H1 (cell line): ENCODE data around the gene SETX. TPM values are rescaled to one million over a fixed set of nuclear protein-coding genes. Genes with fewer than 3 reads are reported as not detected.

Experiments used
- CTCF ChIA-PET: fragments of 300-600 bp; sonication (Branson Sonifier 250); formaldehyde crosslinking; loops from one replicate; lab custom pipeline; 2021; ENCODE audit not compliant: partially characterized antibody; lab: Charles Lee
- POLR2A ChIA-PET: fragments of 300-600 bp; sonication (Branson Sonifier 250); formaldehyde crosslinking; loops from one replicate; lab custom pipeline; 2021; ENCODE audit warnings: inconsistent platforms; ENCODE audit not compliant: partially characterized antibody; lab: Charles Lee
- DNase-seq, 2 experiments: peaks; one replicate each; pipeline versions ENCODE4 v3.0.0 to v3.0.0-alpha.2; 2010 to 2022; ENCODE audit warnings: low spot score in 2 of 2, low read depth in 1 of 2, mixed read lengths in 1 of 2
- FAIRE-seq: peaks from 2 replicates; lab custom pipeline; 2011; peaks lifted over from hg19 to GRCh38; lab: Jason Lieb, UNC
- H2AFZ ChIP-seq: 2 replicates; pipeline ENCODE4 v1.8.1; 2012; ENCODE audit warnings: low read length, inconsistent platforms
- H2AK5ac ChIP-seq: 2 replicates; pipeline ENCODE4 v1.6.1; 2013; ENCODE audit warnings: low read depth, low read length
- H2BK120ac ChIP-seq: replicated peaks from 2 replicates; pipeline ENCODE3; 2013; ENCODE audit warnings: low read depth, low read length, inconsistent platforms
- H2BK12ac ChIP-seq: 2 replicates; pipeline ENCODE4 v1.6.1; 2013; ENCODE audit warnings: low read depth, low read length
- H2BK15ac ChIP-seq: 2 replicates; pipeline ENCODE4 v1.6.1; 2013; ENCODE audit warnings: low read length
- H2BK20ac ChIP-seq: 2 replicates; pipeline ENCODE4 v1.6.1; 2013; ENCODE audit warnings: low read length
- H2BK5ac ChIP-seq: 2 replicates; pipeline ENCODE4 v1.6.1; 2013; ENCODE audit warnings: low read depth, low read length
- H3K14ac ChIP-seq: 2 replicates; pipeline ENCODE4 v1.6.1; 2013; ENCODE audit warnings: inconsistent platforms; ENCODE audit not compliant: insufficient read length
- H3K18ac ChIP-seq: 2 replicates; pipeline ENCODE4 v1.6.1; 2013; ENCODE audit warnings: low read length; ENCODE audit errors: extremely low read depth
- H3K23ac ChIP-seq: 2 replicates; pipeline ENCODE4 v1.6.1; 2013; ENCODE audit warnings: inconsistent platforms; ENCODE audit not compliant: insufficient read length
- H3K23me2 ChIP-seq: 2 replicates; pipeline ENCODE4 v1.6.1; 2013; ENCODE audit warnings: low read depth, low read length
- H3K27ac ChIP-seq: 2 replicates; pipeline ENCODE4 v1.6.1; 2011; ENCODE audit warnings: low read depth, low read length, inconsistent platforms
- H3K27me3 ChIP-seq, 4 experiments: replicated peaks in 1 of 4; 1 replicate in 1 of 4; 2 replicates in 3 of 4; pipeline versions ENCODE4 v1.6.1 to v1.8.1; 2011 to 2013; ENCODE audit warnings: low read length in 3 of 4, mild to moderate bottlenecking in 3 of 4, inconsistent platforms in 2 of 4, mixed read lengths in 2 of 4, moderate library complexity in 1 of 4; ENCODE audit not compliant: control insufficient read depth in 3 of 4, insufficient read depth in 3 of 4; ENCODE audit errors: extremely low read depth in 1 of 4
- H3K36me3 ChIP-seq, 4 experiments: 2 replicates each; pipeline versions ENCODE4 v1.6.1 to v1.8.1; 2011 to 2013; ENCODE audit warnings: mild to moderate bottlenecking in 4 of 4, low read length in 3 of 4, moderate library complexity in 2 of 4, control low read depth in 1 of 4, inconsistent platforms in 1 of 4; ENCODE audit not compliant: insufficient read depth in 4 of 4, control insufficient read depth in 2 of 4
- H3K4ac ChIP-seq: replicated peaks from 2 replicates; pipeline ENCODE3; 2013; ENCODE audit warnings: low read length, low read depth, mixed read lengths, inconsistent platforms; ENCODE audit not compliant: insufficient read length
- H3K4me1 ChIP-seq, 4 experiments: replicated peaks in 1 of 4; 1 replicate in 1 of 4; 2 replicates in 3 of 4; pipeline versions ENCODE4 v1.6.1 to v1.8.1; 2011 to 2013; ENCODE audit warnings: low read length in 3 of 4, inconsistent platforms in 2 of 4, mixed read lengths in 1 of 4; ENCODE audit not compliant: insufficient read depth in 4 of 4, control insufficient read depth in 3 of 4
- H3K4me2 ChIP-seq, 2 experiments: 2 replicates each; pipeline versions ENCODE4 v1.6.1 to v1.8.1; 2011 to 2013; ENCODE audit warnings: low read depth in 2 of 2, low read length in 2 of 2, control low read depth in 1 of 2, inconsistent platforms in 1 of 2, mild to moderate bottlenecking in 1 of 2; ENCODE audit not compliant: insufficient read depth in 1 of 2
- H3K4me3 ChIP-seq, 4 experiments: fragments of 200-600, 300-600 bp in 1 of 4; sonication (generic), shearing (Covaris generic), sonication (Bioruptor Twin) in 1 of 4; 2 replicates each; pipeline versions ENCODE4 v1.5.1 to v1.8.1; 2011 to 2016; ENCODE audit warnings: low read length in 4 of 4, low read depth in 3 of 4, control low read depth in 2 of 4, inconsistent platforms in 2 of 4, mild to moderate bottlenecking in 2 of 4, mixed read lengths in 1 of 4, moderate library complexity in 1 of 4; ENCODE audit not compliant: insufficient read depth in 2 of 4; ENCODE audit errors: extremely low read depth in 1 of 4
- H3K56ac ChIP-seq: replicated peaks from 2 replicates; pipeline ENCODE3; 2013; ENCODE audit warnings: low read depth, mild to moderate bottlenecking, mixed read lengths, low read length, inconsistent platforms; ENCODE audit not compliant: insufficient read length
- H3K79me1 ChIP-seq: 2 replicates; pipeline ENCODE4 v1.6.1; 2013; ENCODE audit warnings: low read depth, low read length, control low read depth
- H3K79me2 ChIP-seq, 2 experiments: 2 replicates each; pipeline versions ENCODE4 v1.6.1 to v1.8.1; 2012 to 2013; ENCODE audit warnings: low read length in 2 of 2, mild to moderate bottlenecking in 2 of 2, inconsistent platforms in 1 of 2; ENCODE audit not compliant: insufficient read depth in 2 of 2, control insufficient read depth in 1 of 2
- H3K9ac ChIP-seq, 4 experiments: replicated peaks in 1 of 4; 1 replicate in 1 of 4; 2 replicates in 3 of 4; pipeline versions ENCODE4 v1.6.1 to v1.8.1; 2011 to 2013; ENCODE audit warnings: low read depth in 3 of 4, low read length in 3 of 4, control low read depth in 2 of 4, mild to moderate bottlenecking in 2 of 4, moderate library complexity in 2 of 4, inconsistent platforms in 1 of 4; ENCODE audit errors: extremely low read depth in 1 of 4
- H3K9me3 ChIP-seq, 2 experiments: 2 replicates each; pipeline versions ENCODE4 v1.6.1 to v1.8.1; 2012 to 2013; ENCODE audit warnings: mild to moderate bottlenecking in 2 of 2, moderate library complexity in 2 of 2, control low read depth in 1 of 2, inconsistent platforms in 1 of 2, low read depth in 1 of 2, low read length in 1 of 2, mixed read lengths in 1 of 2; ENCODE audit not compliant: insufficient read depth in 2 of 2
- H4K20me1 ChIP-seq, 2 experiments: replicated peaks in 1 of 2; 2 replicates each; pipeline versions ENCODE3 to v1.8.1; 2011 to 2013; ENCODE audit warnings: inconsistent platforms in 2 of 2, low read length in 2 of 2, mild to moderate bottlenecking in 1 of 2; ENCODE audit not compliant: insufficient read depth in 2 of 2, control insufficient read depth in 1 of 2
- H4K5ac ChIP-seq: 2 replicates; pipeline ENCODE4 v1.6.1; 2013; ENCODE audit warnings: low read length, low read depth, mixed read lengths, inconsistent platforms; ENCODE audit not compliant: insufficient read length
- H4K8ac ChIP-seq: 2 replicates; pipeline ENCODE4 v1.8.0; 2013; ENCODE audit warnings: mild to moderate bottlenecking, moderate library complexity, low read length, inconsistent platforms; ENCODE audit not compliant: insufficient read depth; ENCODE audit errors: extremely low read depth
- H4K91ac ChIP-seq: replicated peaks from 2 replicates; pipeline ENCODE3; 2013; ENCODE audit warnings: low read length, mixed read lengths, inconsistent platforms; ENCODE audit not compliant: insufficient read length
- BCL11A ChIP-seq, 2 experiments: IDR thresholded peaks; one replicate each; pipeline ENCODE4 v1.6.1; 2011; ENCODE audit warnings: low read depth in 2 of 2, low read length in 2 of 2, mild to moderate bottlenecking in 2 of 2
- WGBS, 2 experiments: shearing (Covaris generic) in 1 of 2; methylation state at CpG; one replicate each; pipeline versions ENCODE4 v1.1.6 to v1.1.7; 2013 to 2015; ENCODE audit warnings: low lambda C conversion rate in 2 of 2, mixed read lengths in 2 of 2, inconsistent platforms in 1 of 2, low coverage in 1 of 2, missing lambda C conversion rate in 1 of 2; ENCODE audit not compliant: insufficient replicate concordance in 2 of 2, insufficient coverage in 1 of 2, insufficient read length in 1 of 2; ENCODE audit errors: extremely low coverage in 1 of 2, missing lambda C conversion rate in 1 of 2; 5-methylcytosine and 5-hydroxymethylcytosine counted together
- polyA plus RNA-seq, 7 experiments: library from polyadenylated mRNA; depleted of rRNA in 3 of 7; stranded (reverse) in 5 of 7; unstranded in 2 of 7; fragments of >200 nt in 5 of 7; fragments of 200-250 nt in 2 of 7; gene quantifications; 1 replicate in 5 of 7; 2 replicates in 1 of 7; 4 replicates in 1 of 7; pipeline versions ENCODE4 v1.2.1 to v1.2.3, GENCODE V29; 2011 to 2013; ENCODE audit warnings: missing spikeins in 2 of 7, mixed read lengths in 2 of 7
- total RNA-seq: library from RNA; stranded (reverse); fragmentation: NEBNext Ultra II Directional; extraction: Animal tissue kit (Norgen Biotek cat#: 25700); gene quantifications from 2 replicates; pipeline ENCODE4 v1.2.1, GENCODE V29; 2021

SETX gene
- total and polyA plus RNA-seq, 2 of the 8 experiments (the other 6 are each of a cell fraction or from before 2014, with no cell fraction given) = 15.1 to 37.9 TPM

- no peak overlapping the region for H3K18ac ChIP-seq
- H3K27ac ChIP-seq = no peak overlapping the region
- no peak overlapping the region for H2BK15ac ChIP-seq
- no peaks in the 10 kb centered on the region for H4K20me1 ChIP-seq
- no peaks in the 10 kb centered on the region for H3K79me1 ChIP-seq
- ChIA-PET POLR2A (no interaction called here), CTCF (interaction anchor here (2.6 kb wide), 1 partner anchor 29 kb away, joined by 8 read pairs; no protein-coding TSS in a partner anchor)
- H3K9ac ChIP-seq = no peak overlapping the region
- no peak overlapping the region for H2BK120ac ChIP-seq
- H3K23ac ChIP-seq = no peak overlapping the region
- H3K56ac ChIP-seq = no peak overlapping the region
- no peak for DNase-seq
- no peak overlapping the region for H4K8ac ChIP-seq
- no peak overlapping the region for H4K5ac ChIP-seq
- H2BK12ac ChIP-seq = no peak overlapping the region
- H4K91ac ChIP-seq = no peak overlapping the region
- no peak overlapping the region for H2BK20ac ChIP-seq
- WGBS, 2 experiments = 92% methylated on average over 1 of the region's 1 CpG; no CpG with 5 or more reads in 1 of the 2 experiments
- H2BK5ac ChIP-seq = no peak overlapping the region
- no peaks in the 10 kb centered on the region for H3K4me1 ChIP-seq
- peaks cover 0 to 34% (median 28%) of the 10 kb centered on the region in 4 experiments; a peak in 6 of 8 replicates for H3K36me3 ChIP-seq
- FAIRE-seq = no peak
- no peak overlapping the region for H3K4ac ChIP-seq
- H3K4me3 ChIP-seq = no peak overlapping the region
- no peaks in the 10 kb centered on the region for H3K79me2 ChIP-seq
- no peak overlapping the region for H3K14ac ChIP-seq
- no peak overlapping the region for H2AFZ ChIP-seq
- H2AK5ac ChIP-seq = no peak overlapping the region
- H3K27me3 ChIP-seq = no peaks in the 10 kb centered on the region
- no peaks in the 10 kb centered on the region for H3K9me3 ChIP-seq
- no peak overlapping the region for H3K4me2 ChIP-seq
- H3K23me2 ChIP-seq = no peaks in the 10 kb centered on the region
- TF ChIP-seq BCL11A (IDR thresholded peaks at IDR 0.05; ENCODE audit: low read depth in 2 of 2, low read length in 2 of 2) = no peak
Measured at GRCh38 chr9:132288361-132288760, 66.4 kb downstream of the SETX start.
